BLaER1 treated with 17β-estradiol and CSF1 and Interleukin-3, amounts not matched to agents 10 nM and 100 nM (cell line): ENCODE measurements around the gene RASL10B.
A peak's percentile ranks its signal among the peaks of the same experiment; 100 is the strongest.

Source experiments
- H3K27ac ChIP-seq, 11 experiments: shearing (Covaris generic); formaldehyde crosslinking; 2 replicates each; pipeline ENCODE4 v1.8.1; 2022
- H3K27me3 ChIP-seq, 11 experiments: shearing (Covaris generic); formaldehyde crosslinking; 2 replicates each; pipeline ENCODE4 v1.8.1; 2022
- H3K36me3 ChIP-seq, 11 experiments: shearing (Covaris generic); formaldehyde crosslinking; 2 replicates each; pipeline ENCODE4 v1.8.1; 2022
- H3K4me1 ChIP-seq, 10 experiments: shearing (Covaris generic); formaldehyde crosslinking; 2 replicates each; pipeline ENCODE4 v1.8.1; 2022
- H3K4me2 ChIP-seq, 11 experiments: shearing (Covaris generic); formaldehyde crosslinking; 2 replicates each; pipeline ENCODE4 v1.8.1; 2022
- H3K4me3 ChIP-seq, 10 experiments: shearing (Covaris generic); formaldehyde crosslinking; 2 replicates each; pipeline ENCODE4 v1.8.1; 2022
- H3K9ac ChIP-seq, 11 experiments: shearing (Covaris generic); formaldehyde crosslinking; 2 replicates each; pipeline ENCODE4 v1.8.1; 2022
- H3K9me3 ChIP-seq, 11 experiments: shearing (Covaris generic); formaldehyde crosslinking; replicated peaks in 1 of 11; 2 replicates each; pipeline ENCODE4 v1.8.1; 2022
- H4K20me1 ChIP-seq, 11 experiments: shearing (Covaris generic); formaldehyde crosslinking; 2 replicates each; pipeline ENCODE4 v1.8.1; 2022
- Cebpa-rat ChIP-seq, 11 experiments: shearing (Covaris generic); IDR thresholded peaks; 2 replicates each; pipeline ENCODE4 v1.8.1; 2022

RASL10B gene, protein sequence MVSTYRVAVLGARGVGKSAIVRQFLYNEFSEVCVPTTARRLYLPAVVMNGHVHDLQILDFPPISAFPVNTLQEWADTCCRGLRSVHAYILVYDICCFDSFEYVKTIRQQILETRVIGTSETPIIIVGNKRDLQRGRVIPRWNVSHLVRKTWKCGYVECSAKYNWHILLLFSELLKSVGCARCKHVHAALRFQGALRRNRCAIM

GRCh38 chr17:35731239-35731916, at the start of gene RASL10B:
TSS of gene RASL10B (plus strand) at chr17:35731639. CDS start at chr17:35735185, 3,546 bp downstream.
- H3K36me3 ChIP-seq: peaks cover 8 to 27% (median 21%) of the 10 kb centered on the region in 11 experiments; a peak in 17 of 22 replicates
- H4K20me1 ChIP-seq: peaks cover 0 to 54% (median 17%) of the 10 kb centered on the region in 11 experiments; a peak in 14 of 22 replicates
- TF ChIP-seq Cebpa-rat (IDR thresholded peaks at IDR 0.05): no peak
- H3K9me3 ChIP-seq: no peaks in the 10 kb centered on the region
- H3K4me1 ChIP-seq: peaks cover 18 to 45% (median 35%) of the 10 kb centered on the region in 10 experiments
- H3K27me3 ChIP-seq: peaks cover 0 to 15% (median 0%) of the 10 kb centered on the region in 11 experiments; a peak in 2 of 22 replicates
- H3K9ac ChIP-seq: peak within 1 kb of the TSS; percentile 68 to 84 (median 74); a peak in 21 of 22 replicates
- H3K4me2 ChIP-seq: peak within 1 kb of the TSS; percentile 84 to 99 (median 98)
- peak within 1 kb of the TSS in 8 of 11 experiments; percentile 42 to 71 (median 60); a peak in 13 of 22 replicates for H3K27ac ChIP-seq
- peak within 1 kb of the TSS; percentile 51 to 77 (median 68) for H3K4me3 ChIP-seq

GRCh38 chr17:35683591-35683990, 47.8 kb upstream of the RASL10B start:
- no peak overlapping the region for H3K4me3 ChIP-seq
- H3K4me2 ChIP-seq: peak overlapping the region in 2 of 11 experiments; percentile 20 to 40; a peak in 3 of 22 replicates
- peaks cover 0 to 23% (median 3%) of the 10 kb centered on the region in 11 experiments; a peak in 5 of 22 replicates for H4K20me1 ChIP-seq
- H3K36me3 ChIP-seq: peaks cover 0 to 100% (median 98%) of the 10 kb centered on the region in 11 experiments
- no peak overlapping the region for H3K9ac ChIP-seq
- no peaks in the 10 kb centered on the region for H3K9me3 ChIP-seq
- TF ChIP-seq Cebpa-rat (IDR thresholded peaks at IDR 0.05): no peak
- H3K27me3 ChIP-seq: no peaks in the 10 kb centered on the region
- H3K27ac ChIP-seq: no peak overlapping the region
- peaks cover 0 to 15% (median 0%) of the 10 kb centered on the region in 10 experiments; a peak in 6 of 20 replicates for H3K4me1 ChIP-seq

- Histone ChIP-seq H3K9ac (no peak overlapping the region), H3K4me1 (peaks cover 0 to 15% (median 0%) of the 10 kb centered on the region in 10 experiments; a peak in 6 of 20 replicates), H3K4me3 (no peak overlapping the region), H3K4me2 (peak overlapping the region in 2 of 11 experiments; percentile 20 to 40; a peak in 3 of 22 replicates), H3K27ac (no peak overlapping the region), H3K9me3 (peaks cover 0 to 5% (median 0%) of the 10 kb centered on the region in 11 experiments; a peak in 2 of 22 replicates), H3K36me3 (peaks cover 0 to 100% (median 100%) of the 10 kb centered on the region in 11 experiments), H3K27me3 (no peaks in the 10 kb centered on the region), H4K20me1 (peaks cover 0 to 16% (median 2%) of the 10 kb centered on the region in 11 experiments; a peak in 3 of 22 replicates)
- TF ChIP-seq Cebpa-rat (IDR thresholded peaks at IDR 0.05): no peak
Measured at GRCh38 chr17:35684055-35684802, 47.2 kb upstream of the RASL10B start.

DNA sequence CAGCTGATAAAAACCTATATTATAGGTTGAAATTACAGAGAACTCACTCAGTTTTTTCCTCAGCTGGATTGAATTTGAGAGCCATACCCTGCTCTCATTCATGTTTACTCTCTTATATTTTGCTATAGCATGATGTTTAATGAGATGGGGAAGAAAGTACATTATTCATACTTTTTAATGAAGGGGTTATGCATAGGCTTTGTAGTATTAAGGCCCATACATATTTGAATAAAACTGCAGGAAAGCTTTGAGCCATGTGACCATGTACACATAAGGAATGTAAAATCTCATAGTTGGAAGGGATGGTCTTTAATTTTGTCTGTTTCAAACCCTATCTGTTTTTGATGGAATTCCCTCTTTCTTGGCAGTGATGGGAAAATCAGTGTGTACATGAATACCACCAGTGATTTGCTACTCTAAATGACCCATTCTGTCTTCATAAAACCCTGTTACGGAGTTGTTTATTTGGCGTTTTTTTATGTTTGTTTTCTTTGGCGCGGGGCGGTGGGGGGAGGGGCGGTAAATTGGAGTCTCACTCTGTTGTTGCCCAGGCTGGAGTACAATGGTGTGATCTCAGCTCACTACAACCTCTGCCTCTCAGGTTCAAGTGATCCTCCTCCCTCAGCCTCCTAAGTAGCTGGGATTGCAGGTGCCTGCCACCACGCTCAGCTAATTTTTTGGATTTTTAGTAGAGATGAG, 38.8 kb upstream of the RASL10B start:
- H3K4me1 ChIP-seq: peaks cover 0 to 8% (median 2%) of the 10 kb centered on the region in 10 experiments; a peak in 6 of 20 replicates
- TF ChIP-seq Cebpa-rat (IDR thresholded peaks at IDR 0.05): no peak
- H3K4me2 ChIP-seq: no peak overlapping the region
- H3K27me3 ChIP-seq: no peaks in the 10 kb centered on the region
- peaks cover 0 to 53% (median 0%) of the 10 kb centered on the region in 11 experiments; a peak in 7 of 22 replicates for H4K20me1 ChIP-seq
- peaks cover 0 to 10% (median 0%) of the 10 kb centered on the region in 11 experiments; a peak in 3 of 22 replicates for H3K9me3 ChIP-seq
- H3K36me3 ChIP-seq: peaks cover 6 to 100% (median 94%) of the 10 kb centered on the region in 11 experiments
- H3K27ac ChIP-seq: no peak overlapping the region
- no peak overlapping the region for H3K9ac ChIP-seq
- no peak overlapping the region for H3K4me3 ChIP-seq

DNA sequence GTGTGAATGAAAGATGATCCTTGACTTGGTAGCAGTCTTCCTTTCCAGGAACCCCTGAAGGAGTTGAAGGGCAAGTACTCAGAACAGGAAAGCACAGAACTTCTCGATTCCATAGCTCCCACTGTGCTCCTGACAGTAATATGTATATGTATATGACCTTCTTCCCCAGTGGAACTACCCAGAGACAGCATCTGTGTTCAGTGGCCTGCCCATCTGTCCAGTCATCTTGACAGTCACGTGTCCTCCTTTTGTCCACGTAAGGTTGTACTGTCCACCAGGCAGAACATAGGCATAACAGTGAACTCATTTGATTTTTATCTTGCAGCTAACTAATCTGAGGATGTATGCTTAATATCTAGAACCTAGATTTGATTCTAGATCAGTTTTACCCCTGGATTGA, 37.8 kb upstream of the RASL10B start:
- Histone ChIP-seq H3K4me1 (peaks cover 0 to 10% (median 2%) of the 10 kb centered on the region in 10 experiments; a peak in 6 of 20 replicates), H3K27me3 (no peaks in the 10 kb centered on the region), H3K9ac (no peak overlapping the region), H3K4me2 (no peak overlapping the region), H3K9me3 (peaks cover 0 to 10% (median 0%) of the 10 kb centered on the region in 11 experiments; a peak in 3 of 22 replicates), H4K20me1 (peaks cover 0 to 61% (median 4%) of the 10 kb centered on the region in 11 experiments; a peak in 8 of 22 replicates), H3K36me3 (peaks cover 16 to 100% (median 91%) of the 10 kb centered on the region in 11 experiments), H3K27ac (no peak overlapping the region), H3K4me3 (no peak overlapping the region)
- no peak for TF ChIP-seq Cebpa-rat (IDR thresholded peaks at IDR 0.05)

- H3K9ac ChIP-seq: no peak overlapping the region
- no peak overlapping the region for H3K27ac ChIP-seq
- TF ChIP-seq Cebpa-rat (IDR thresholded peaks at IDR 0.05): no peak
- H3K4me2 ChIP-seq: no peak overlapping the region
- peaks cover 0 to 10% (median 2%) of the 10 kb centered on the region in 10 experiments; a peak in 6 of 20 replicates for H3K4me1 ChIP-seq
- H4K20me1 ChIP-seq: peaks cover 0 to 74% (median 4%) of the 10 kb centered on the region in 11 experiments; a peak in 8 of 22 replicates
- no peak overlapping the region for H3K4me3 ChIP-seq
- H3K27me3 ChIP-seq: no peaks in the 10 kb centered on the region
- H3K9me3 ChIP-seq: peaks cover 0 to under 1% (median 0%) of the 10 kb centered on the region in 11 experiments; a peak in 1 of 22 replicates
- peaks cover 29 to 100% (median 91%) of the 10 kb centered on the region in 11 experiments for H3K36me3 ChIP-seq
Measured at GRCh38 chr17:35694906-35695305, 36.5 kb upstream of the RASL10B start.

DNA sequence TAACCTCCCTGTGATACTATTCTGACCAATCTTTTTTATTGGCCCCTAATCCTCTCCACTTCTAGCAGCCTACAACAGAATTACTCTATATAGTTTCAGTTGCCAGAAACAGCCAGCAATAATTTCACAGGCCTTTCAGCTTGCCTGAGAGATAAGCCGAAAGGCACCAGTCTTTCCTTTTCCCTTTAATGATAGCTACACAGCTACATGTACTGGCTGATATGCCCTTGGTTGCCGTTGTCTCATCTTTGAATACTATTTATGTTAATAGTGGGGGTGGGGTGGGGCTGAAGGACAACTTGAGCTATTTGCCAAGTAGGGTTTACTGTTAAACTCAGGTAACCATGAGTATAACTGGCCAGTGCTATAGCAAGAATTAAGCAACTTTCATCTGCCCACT, 35.8 kb upstream of the RASL10B start:
- H3K4me1 ChIP-seq: peaks cover 0 to 10% (median 2%) of the 10 kb centered on the region in 10 experiments; a peak in 6 of 20 replicates
- no peak overlapping the region for H3K4me2 ChIP-seq
- no peak for TF ChIP-seq Cebpa-rat (IDR thresholded peaks at IDR 0.05)
- no peaks in the 10 kb centered on the region for H3K9me3 ChIP-seq
- peaks cover 0 to 79% (median 4%) of the 10 kb centered on the region in 11 experiments; a peak in 8 of 22 replicates for H4K20me1 ChIP-seq
- no peaks in the 10 kb centered on the region for H3K27me3 ChIP-seq
- H3K27ac ChIP-seq: no peak overlapping the region
- no peak overlapping the region for H3K4me3 ChIP-seq
- H3K9ac ChIP-seq: no peak overlapping the region
- peaks cover 36 to 100% (median 91%) of the 10 kb centered on the region in 11 experiments for H3K36me3 ChIP-seq

- Histone ChIP-seq H3K36me3 (peaks cover 67 to 100% (median 88%) of the 10 kb centered on the region in 11 experiments), H3K9ac (no peak overlapping the region), H3K27ac (no peak overlapping the region), H3K4me3 (no peak overlapping the region), H3K4me2 (no peak overlapping the region), H3K27me3 (no peaks in the 10 kb centered on the region), H4K20me1 (peaks cover 0 to 65% (median 4%) of the 10 kb centered on the region in 11 experiments; a peak in 7 of 22 replicates), H3K4me1 (peaks cover 0 to 10% (median 2%) of the 10 kb centered on the region in 10 experiments; a peak in 6 of 20 replicates), H3K9me3 (peaks cover 0 to 9% (median 0%) of the 10 kb centered on the region in 11 experiments; a peak in 3 of 22 replicates)
- no peak for TF ChIP-seq Cebpa-rat (IDR thresholded peaks at IDR 0.05)
Measured at GRCh38 chr17:35698800-35699199, 32.6 kb upstream of the RASL10B start.
